ENCODE measurements around the gene FAM171A2.

The FAM171A2 gene

GRCh38 chr17:44318077-44318892, 45.4 kb downstream of the FAM171A2 start:
- DNase-seq, result no peak

- DNase-seq, result no peak
These were observed 46.1 kb downstream of the FAM171A2 start for GRCh38 chr17:44317545-44317944.

- no peak for DNase-seq
These were observed 47.6 kb downstream of the FAM171A2 start for GRCh38 chr17:44315760-44316731.

GRCh38 chr17:44314869-44315661, 48.6 kb downstream of the FAM171A2 start:
- peak; percentile 47 to 65 for DNase-seq

GRCh38 chr17:44314524-44314868, 49.2 kb downstream of the FAM171A2 start:
- DNase-seq, result no peak

GRCh38 chr17:44314031-44314430, 49.6 kb downstream of the FAM171A2 start:
- DNase-seq, result no peak

- DNase-seq, result no peak
These were observed 51.1 kb downstream of the FAM171A2 start for GRCh38 chr17:44312396-44313104.

GRCh38 chr17:44311562-44312181, 52.0 kb downstream of the FAM171A2 start:
- no peak for DNase-seq

GRCh38 chr17:44310609-44311376, 52.9 kb downstream of the FAM171A2 start:
- no peak for DNase-seq

GRCh38 chr17:44310188-44310587, 53.5 kb downstream of the FAM171A2 start:
- no peak for DNase-seq

GRCh38 chr17:44309472-44309871, 54.2 kb downstream of the FAM171A2 start:
- DNase-seq, result no peak

GRCh38 chr17:44308865-44309264, 54.8 kb downstream of the FAM171A2 start:
- peak; percentile 62 to 71 for DNase-seq

- peak; percentile 89 to 91 for DNase-seq
These were observed 55.3 kb downstream of the FAM171A2 start, which contains the start of gene RUNDC3A for GRCh38 chr17:44308320-44308818. Gene RUNDC3A (plus strand): TSS chr17:44308601. CDS start chr17:44308833, 232 bp downstream.

- DNase-seq, result peak; percentile 59 to 78
These were observed 56.1 kb downstream of the FAM171A2 start for GRCh38 chr17:44307387-44308186.

- no peak for DNase-seq
These were observed 59.0 kb downstream of the FAM171A2 start for GRCh38 chr17:44304651-44305050.
